HEK293T (cell line): ENCODE measurements around the gene CDSN.

ENCODE experiments used
- ELF4 ChIP-seq: fragments of 450-650 bp; IDR thresholded peaks from 2 replicates; pipeline ENCODE4 v1.6.1; 2017; ENCODE audit warnings: antibody characterized with exemption
- FOXA1 ChIP-seq: fragments of 450-650 bp; IDR thresholded peaks from 2 replicates; pipeline ENCODE4 v1.6.1; 2016; ENCODE audit warnings: mild to moderate bottlenecking
- FOXM1 ChIP-seq: fragments of 450-650 bp; IDR thresholded peaks from 2 replicates; pipeline ENCODE4 v1.6.1; 2017; ENCODE audit warnings: mild to moderate bottlenecking, borderline replicate concordance
- HDGF ChIP-seq: fragments of 450-650 bp; IDR thresholded peaks from 2 replicates; pipeline ENCODE4 v1.6.1; 2017; ENCODE audit warnings: antibody characterized with exemption, borderline replicate concordance
- L3MBTL2 ChIP-seq: fragments of 450-650 bp; conservative IDR thresholded peaks from 2 replicates; pipeline ENCODE4 v1.6.1; 2016; ENCODE audit warnings: mild to moderate bottlenecking
- NFRKB ChIP-seq: fragments of 450-650 bp; IDR thresholded peaks from 2 replicates; pipeline ENCODE4 v1.6.1; 2016; ENCODE audit warnings: mild to moderate bottlenecking, moderate library complexity

GRCh38 chr6:31162463-31163165 lies 42.4 kb upstream of the CDSN start:
- TF ChIP-seq HDGF (no peak), ELF4 (no peak), NFRKB (no peak), FOXM1 (no peak), FOXA1 (no peak), L3MBTL2 (no peak)
